COLO668 (cell line): Measurements from ENCODE around the gene SELENOM.
"Not testable (repeated sequence)": the region's sequence is repeated elsewhere in the genome, so short reads cannot be mapped to it uniquely, and the experiment has no call there.

Source experiments
- DNase-seq: peaks from one replicate; lab custom pipeline; 2025; ENCODE audit not compliant: unreplicated experiment; lab: John Stamatoyannopoulos, UW

SELENOM gene

DNA sequence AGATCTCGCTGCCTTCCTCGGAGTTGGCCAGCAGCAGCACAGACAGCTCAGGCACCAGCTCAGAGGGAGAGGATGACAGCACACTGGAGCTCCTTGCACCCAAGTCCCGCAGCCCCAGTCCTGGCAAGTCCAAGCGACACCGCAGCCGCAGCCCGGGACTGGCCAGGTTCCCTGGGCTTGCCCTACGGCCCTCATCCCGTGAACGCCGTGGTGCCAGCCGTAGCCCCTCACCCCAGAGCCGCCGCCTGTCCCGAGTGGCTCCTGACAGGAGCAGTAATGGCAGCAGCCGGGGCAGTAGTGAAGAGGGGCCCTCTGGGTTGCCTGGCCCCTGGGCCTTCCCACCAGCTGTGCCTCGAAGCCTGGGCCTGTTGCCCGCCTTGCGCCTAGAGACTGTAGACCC lies 26.5 kb upstream of the SELENOM start:
- DNase-seq: no peak

DNA sequence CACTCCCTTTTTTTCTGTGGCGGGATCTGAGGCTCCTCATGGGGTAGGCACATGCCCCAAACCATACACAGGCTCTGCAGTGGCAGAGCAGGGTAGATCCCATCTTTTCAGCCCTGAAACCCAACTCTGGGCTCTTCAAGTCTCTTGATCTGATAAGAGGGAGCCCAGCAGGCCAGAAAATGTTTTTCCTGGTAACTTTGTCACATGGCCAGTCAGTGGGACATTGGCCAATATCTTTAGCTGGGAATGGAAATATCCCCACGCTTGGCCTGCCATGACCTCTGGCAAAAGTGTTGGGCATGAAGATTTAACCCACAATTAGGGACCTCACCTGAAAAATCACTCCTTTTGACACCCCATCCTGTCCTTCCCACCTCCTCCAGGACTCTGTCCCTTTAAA lies 23.5 kb upstream of the SELENOM start:
- DNase-seq: no peak

DNA sequence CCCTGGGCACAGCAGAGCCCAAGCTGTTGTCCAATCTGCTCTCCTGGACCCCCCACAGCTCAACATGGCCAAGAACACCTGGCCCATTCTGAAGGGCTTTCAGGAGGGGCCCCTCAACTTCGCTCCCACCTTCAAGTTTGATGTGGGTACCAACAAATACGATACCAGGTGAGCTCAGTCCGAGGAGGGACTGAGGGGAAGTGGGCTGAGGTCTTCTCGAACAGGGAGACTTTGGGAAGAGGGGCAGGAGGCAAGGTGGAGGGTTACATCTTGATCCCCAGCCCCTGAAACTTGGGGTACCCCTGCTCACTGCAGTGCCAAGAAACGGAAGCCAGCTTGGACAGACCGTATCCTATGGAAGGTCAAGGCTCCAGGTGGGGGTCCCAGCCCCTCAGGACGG lies 20.8 kb upstream of the SELENOM start:
- DNase-seq: no peak

DNA sequence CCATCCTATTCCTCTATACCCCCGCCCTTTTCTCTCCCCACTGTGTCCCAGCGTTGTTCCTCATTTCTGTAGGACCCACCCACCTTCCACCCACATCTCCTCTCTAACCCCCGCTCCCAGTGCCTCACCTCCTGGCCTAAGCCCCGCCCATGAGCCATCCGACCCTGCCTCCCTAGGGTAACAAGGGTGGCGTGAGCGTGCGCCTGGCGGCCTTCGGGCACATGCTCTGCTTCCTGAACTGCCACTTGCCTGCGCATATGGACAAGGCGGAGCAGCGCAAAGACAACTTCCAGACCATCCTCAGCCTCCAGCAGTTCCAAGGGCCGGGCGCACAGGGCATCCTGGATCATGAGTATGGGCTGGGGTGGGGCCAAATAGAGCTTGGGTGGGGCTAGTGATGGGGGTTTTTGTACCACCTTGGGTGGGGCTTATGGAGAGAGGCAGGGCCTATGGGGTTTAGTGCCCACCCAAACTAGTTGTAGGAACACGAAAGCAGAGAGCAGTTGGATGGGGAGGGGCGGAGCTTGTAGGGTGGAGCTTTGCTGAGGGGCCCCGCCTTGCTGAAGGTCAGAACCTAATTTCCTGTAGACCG lies 19.9 kb upstream of the SELENOM start:
- no peak for DNase-seq

DNA sequence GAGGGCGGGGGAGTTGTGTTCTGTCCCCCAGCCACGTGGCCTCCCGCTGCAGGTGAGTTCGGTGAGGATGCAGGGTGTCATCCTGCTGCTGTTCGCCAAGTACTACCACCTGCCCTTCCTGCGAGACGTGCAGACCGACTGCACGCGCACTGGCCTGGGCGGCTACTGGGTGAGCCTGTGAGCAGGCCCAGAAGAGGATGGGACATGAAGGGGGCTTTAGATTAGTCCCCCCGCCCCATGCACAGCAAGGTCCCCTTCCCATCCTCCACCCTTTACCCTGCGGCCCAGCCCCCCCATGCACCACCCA lies 19.5 kb upstream of the SELENOM start:
- DNase-seq: no peak

DNA sequence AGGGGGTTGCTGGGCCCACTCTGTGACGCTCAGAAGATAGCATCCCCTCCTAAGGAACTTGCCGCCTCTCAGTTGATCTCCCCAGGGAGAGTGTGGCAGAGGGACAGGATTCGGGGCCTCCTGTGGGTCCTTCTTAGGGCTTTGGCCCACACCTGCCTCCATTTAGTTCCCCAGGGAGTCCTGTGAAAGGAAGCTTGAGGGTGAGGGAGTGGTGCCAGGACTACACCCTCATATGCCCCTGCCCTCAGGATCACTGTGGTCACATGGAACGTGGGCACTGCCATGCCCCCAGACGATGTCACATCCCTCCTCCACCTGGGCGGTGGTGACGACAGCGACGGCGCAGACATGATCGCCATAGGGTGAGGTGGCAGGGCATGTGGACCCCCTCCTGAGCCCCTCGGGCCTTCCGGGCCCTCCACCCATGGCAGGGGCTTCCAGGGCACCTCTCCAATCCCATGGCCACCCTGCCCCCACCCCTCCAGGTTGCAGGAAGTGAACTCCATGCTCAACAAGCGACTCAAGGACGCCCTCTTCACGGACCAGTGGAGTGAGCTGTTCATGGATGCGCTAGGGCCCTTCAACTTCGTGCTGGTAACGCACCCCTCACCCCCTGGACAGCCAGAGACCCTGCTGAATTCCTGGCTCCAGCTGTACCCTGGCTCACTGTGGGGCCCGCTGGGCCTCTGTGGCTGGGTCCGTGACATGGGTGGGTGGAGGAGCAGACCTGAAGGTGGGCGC lies 18.9 kb upstream of the SELENOM start:
- DNase-seq: no peak

DNA sequence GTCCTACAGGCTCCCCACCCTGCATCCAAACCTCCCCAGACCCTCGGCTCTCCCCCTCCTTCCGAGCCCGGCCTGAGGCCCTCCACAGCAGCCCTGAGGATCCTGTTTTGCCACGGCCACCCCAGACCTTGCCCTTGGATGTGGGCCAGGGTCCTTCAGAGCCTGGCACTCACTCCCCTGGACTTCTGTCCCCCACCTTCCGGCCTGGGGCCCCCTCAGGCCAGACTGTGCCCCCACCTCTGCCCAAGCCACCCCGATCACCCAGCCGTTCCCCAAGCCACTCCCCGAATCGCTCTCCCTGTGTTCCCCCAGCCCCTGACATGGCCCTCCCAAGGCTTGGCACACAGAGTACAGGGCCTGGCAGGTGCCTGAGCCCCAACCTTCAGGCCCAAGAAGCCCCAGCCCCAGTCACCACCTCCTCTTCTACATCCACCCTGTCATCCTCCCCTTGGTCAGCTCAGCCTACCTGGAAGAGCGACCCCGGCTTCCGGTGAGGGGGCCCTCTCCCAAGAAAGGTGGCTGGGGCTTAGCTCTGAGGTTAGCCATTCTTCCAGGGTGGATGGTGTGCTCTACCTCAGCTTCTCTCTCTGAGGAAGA lies 18.3 kb upstream of the SELENOM start:
- no peak for DNase-seq

DNA sequence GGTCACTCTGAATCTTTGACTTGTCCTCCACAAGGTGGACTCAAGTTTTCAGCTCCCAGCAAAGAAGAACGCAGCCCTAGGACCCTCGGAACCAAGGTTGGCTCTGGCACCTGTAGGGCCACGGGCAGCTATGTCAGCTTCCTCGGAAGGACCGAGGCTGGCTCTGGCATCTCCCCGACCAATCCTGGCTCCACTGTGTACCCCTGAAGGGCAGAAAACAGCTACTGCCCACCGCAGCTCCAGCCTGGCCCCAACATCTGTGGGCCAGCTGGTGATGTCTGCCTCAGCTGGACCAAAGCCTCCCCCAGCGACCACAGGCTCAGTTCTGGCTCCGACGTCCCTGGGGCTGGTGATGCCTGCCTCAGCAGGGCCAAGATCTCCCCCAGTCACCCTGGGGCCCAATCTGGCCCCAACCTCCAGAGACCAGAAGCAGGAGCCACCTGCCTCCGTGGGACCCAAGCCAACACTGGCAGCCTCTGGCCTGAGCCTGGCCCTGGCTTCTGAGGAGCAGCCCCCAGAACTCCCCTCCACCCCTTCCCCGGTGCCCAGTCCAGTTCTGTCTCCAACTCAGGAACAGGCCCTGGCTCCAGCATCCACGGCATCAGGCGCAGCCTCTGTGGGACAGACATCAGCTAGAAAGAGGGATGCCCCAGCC lies 17.6 kb upstream of the SELENOM start:
- no peak for DNase-seq

DNA sequence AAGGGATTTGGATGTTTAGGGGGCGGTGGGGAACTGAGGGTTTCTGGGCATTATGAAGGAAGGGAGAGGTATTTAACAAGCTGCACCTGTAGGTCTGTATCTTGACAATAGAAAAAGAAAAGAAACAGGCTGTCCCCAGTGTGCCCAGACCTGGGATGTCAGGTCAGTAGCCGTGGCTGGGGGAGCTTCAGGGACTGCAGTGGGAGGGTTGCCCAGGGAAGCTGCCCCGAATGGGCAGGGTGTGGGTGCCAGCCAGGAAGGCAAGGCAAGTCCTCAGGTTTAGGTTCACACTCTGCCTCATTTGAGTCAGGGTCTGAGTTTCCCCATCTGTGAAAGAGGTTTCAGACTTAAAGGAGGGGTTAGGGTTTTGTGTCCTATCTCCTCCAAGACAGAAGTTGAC lies 16.9 kb upstream of the SELENOM start:
- no peak for DNase-seq

DNA sequence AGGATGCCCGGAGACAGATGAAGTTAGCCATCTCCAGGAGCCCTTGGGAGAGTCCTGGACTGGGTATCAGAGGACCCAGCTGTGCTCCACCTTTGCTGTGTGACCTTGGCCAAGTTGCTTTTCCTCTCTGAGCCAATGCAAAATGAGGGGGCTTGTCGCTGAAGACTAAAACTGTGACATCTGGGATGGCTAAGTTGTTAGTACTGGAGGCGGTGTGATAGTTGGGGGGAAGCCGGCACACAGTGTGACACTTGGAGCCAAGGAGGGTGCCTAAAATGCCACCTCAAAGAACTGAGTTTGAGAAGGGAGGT lies 15.9 kb upstream of the SELENOM start:
- no peak for DNase-seq

DNA sequence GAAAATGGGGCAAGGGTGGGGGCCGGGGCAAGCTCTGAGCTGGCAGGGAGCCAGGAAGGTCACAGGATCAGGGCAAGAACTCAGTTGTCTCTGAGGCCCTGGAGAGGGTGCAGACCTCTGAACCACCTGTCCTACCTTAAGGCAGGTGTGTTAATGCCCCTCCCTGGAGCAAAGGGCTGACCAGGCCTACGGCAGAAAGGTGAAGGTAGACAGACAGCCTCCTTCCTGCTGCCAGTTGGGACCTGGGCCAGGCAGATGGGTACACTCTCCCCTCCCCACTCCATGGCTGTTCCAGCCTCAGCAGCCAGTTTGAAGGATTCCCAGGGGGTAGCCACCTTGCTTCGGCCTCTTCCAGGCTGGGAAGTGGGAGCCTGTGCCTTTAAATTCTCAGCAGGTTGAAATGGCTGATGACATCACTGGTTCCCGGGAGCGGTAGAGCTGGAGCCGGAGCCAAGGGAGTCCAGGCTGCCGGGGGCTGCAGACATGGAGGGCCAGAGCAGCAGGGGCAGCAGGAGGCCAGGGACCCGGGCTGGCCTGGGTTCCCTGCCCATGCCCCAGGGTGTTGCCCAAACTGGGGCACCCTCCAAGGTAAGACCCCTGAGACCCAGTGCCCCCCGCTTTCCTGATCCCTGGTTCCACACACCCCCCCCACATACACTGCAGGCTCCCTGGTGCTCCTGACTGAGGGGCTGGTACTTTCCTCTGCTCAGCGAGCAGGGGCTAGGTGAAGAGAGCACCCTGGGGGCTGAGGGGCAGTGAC lies 15.3 kb upstream of the SELENOM start, which contains the start of gene INPP5J:
INPP5J (plus strand) TSS at position 435 of the 760 bp plus-strand sequence; CDS start at position 484, 49 bp downstream.
- DNase-seq: peak; percentile 86

DNA sequence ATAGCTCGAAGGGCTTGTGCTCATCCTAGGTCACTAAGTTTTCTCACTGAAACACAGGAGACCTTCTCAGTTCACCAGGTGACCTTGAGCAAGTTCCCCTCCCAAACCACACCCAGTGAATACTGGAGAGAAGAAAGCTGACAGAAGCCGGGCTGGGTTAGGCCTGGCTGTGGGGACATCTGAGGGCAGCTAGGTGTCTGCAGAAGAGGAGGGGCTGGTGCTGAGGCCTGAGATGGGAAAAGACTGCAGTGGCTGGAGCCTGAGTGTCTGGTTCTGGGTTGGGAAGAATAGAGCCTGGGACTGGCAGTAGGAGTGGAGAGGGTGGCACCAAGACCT lies 14.8 kb upstream of the SELENOM start:
- DNase-seq: no peak

DNA sequence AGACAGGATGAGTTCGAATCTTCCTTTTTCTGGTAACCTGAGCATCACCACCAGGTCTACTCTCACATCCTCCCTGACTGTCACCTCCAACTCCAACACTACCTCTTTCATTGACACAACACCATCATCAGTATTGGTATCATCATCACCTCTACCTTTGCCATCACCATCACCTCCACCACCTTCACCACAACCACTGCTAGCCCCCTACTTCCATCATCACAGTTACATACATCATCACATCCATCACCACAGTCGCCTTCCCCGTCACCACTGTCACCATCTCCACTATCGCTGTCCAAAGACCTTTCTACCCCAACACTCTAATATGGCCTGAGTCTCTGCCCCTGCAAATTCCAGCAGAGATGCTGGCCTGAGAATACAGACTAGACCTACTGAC lies 14.0 kb upstream of the SELENOM start:
- DNase-seq: no peak

DNA sequence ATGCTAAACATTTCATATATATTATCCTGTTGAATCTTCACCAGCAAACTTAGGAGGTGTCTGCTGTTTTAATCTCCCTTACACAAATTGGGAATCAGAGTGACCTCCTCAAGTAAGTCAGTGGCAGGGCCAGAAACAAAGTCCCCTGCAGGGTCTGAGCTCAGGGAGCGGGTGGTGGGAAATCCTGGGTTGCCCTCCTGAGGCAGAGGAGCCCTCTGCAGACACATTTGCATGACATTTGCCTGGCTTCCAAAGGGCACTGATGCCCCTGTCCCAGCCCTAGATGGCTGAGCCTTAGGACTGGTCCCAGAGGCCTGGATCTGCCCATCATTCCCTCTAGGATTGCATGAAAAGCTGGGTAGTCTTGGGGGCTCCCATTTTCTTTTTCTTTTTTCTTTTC lies 13.3 kb upstream of the SELENOM start:
- no peak for DNase-seq

DNA sequence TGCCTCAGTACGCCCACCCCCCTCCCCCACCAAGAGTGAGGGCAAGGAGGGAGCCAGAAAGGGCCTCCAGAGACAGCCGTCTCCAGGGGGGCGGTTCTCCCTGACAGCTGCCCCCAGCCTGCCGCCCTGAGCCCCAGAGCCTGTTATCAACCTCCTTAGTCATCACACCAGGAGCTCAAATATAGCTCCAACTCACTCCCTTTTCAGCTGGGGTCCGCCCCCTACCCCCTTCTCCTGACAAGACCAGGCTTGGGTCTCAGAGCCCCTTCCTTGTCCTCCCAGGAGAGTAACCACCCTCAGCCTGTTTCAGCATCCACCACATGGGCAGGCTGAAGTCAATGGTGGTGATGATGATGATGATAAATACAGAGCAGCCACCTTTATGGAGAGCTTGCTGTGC lies 12.9 kb upstream of the SELENOM start:
- DNase-seq: no peak

DNA sequence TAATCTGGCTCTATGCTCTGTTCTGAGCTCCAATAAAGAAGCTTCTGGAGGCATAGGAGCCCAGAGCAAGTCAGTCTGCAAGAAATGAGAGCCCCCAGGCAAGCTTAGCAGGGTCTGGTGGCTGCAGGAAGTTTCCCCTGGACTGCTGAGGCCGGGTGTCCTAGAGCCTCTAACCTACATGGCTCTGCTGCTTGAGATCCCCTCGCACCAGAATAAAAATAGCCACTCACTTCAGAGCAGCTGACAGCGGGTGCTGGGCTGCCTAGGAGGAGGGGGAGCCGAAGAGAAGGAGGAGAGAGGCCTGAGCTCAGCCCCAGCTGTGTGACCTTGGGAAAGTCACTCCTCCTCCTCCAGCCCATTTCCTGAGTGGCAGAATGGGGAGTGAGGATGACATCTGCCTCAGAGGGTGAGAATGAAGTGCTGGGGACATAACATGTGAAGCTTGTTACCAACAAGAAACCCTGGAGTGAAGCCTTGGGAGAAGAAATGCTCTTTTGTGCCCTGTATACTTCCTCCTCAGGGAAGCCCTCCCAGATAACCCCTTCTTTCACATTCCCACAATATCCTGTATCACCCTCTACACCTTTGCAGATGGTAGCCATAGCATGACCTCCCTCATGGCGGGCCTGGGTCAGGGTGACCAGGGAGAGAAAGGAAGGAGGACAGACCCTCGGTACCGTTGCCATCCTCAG lies 11.8 kb upstream of the SELENOM start:
- no peak for DNase-seq

DNA sequence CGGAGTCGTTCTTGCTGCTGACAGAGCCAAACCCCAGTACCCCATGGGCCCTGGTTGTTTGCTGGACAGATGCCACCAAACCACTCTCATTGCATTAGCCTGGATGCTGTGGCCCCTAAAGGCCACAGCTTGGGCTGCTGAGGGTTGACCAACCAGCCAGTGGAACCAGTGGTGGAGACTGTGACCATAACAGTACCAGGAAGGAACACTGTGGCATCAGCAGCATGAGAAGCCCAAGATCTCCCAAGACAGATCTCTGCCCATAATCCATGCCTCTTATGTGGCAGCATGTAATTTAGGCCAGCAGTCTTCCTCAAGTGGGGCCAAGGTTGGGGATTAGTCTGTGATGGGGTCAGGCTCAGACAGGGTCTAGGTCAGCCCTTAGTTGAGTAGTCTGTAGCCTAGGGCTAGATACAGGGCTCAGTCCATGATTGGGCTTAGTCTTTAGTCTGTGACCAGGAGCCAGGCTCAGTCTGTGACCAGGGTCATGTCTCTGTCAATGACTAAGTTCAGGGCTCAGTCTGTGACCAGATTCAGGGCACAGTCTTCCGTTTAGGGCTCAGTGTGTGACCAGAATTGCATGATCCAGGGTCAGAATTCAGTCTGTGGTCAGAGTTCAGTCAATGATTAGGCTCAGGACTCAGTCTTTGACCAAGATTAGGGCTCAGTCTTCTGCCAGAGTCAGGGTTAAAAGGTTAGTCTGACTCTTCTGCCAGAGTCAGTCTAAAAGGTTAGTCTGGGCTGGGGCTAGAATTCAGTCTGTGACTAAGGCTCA lies 10.9 kb upstream of the SELENOM start:
- DNase-seq: no peak

DNA sequence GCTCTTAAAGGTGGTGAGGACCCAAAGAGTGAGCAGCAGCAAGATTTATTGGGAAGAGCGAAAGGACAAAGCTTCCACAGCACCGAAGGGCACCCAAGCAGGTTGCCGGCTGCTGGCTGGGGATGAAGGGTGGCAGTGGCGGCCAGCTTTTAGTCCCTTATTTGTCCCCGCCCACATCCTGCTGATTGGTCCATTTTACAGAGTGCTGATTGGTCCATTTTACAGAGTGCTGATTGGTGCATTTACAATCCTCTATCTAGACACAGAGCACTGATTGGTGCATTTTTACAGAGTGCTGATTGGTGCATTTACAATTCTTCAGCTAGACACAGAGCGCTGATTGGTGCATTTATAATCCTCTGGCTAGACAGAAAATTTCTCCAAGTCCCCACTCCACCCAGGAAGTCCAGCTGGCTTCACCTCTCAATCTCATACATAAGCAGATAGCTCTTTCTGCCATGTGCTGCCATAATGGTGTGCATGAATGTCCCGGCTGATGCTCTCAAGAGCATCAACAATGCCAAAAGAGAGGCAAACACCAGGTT lies 5.3 kb upstream of the SELENOM start:
- DNase-seq: not testable (repeated sequence)

DNA sequence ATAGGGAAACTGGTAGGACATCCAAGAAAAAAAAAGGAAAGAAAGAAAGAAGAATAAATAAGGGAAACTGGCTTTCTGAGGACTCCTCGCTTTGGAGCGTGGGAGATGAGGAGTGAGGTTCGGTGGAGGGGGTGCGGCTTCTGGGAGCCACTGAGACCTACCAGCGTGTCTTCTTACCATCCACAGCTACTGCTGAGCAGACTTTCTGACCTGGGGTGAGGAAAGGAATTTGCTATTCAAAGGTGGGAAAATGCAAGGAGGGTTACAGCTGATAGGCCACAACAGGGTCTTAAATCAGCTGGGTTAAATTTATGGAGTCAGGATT lies 488 bp upstream of the SELENOM start:
- DNase-seq: no peak

DNA sequence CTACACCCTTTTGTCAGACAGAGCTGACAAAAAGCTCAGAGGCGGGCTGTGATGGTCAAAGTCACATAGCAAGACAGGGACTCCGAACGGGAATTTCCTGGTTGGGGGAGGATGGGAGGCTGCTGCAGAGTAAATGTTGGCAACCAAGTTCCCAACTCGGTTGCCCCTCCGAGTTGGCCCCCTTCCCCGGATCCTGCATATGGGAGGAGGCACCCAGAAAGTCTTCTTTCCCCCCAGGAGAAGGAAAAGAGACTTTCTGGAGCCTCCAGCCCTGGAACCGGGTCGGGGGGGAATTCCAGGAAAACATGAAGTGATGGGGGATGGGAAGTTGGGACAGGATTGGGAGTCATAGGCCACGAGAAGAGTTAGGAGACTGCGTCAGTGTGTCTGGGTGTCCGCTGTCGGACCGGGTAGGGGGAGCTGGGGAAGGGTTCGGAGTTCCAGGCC lies 614 bp downstream of the SELENOM start:
- DNase-seq: no peak
